Glutamatergic neuron (in vitro differentiated cells): ENCODE measurements around the gene ACTL10. TPM values are rescaled to one million over a fixed set of nuclear protein-coding genes. Genes with fewer than 3 reads are reported as not detected.
A peak's percentile ranks its signal among the peaks of the same experiment; 100 is the strongest.
"Not testable (repeated sequence)": the region's sequence is repeated elsewhere in the genome, so short reads cannot be mapped to it uniquely, and the experiment has no call there.

ENCODE experiments used
- DNase-seq: peaks from one replicate; pipeline ENCODE4 v3.0.0; 2022
- H3K27ac Mint-ChIP-seq: one replicate; pipeline ENCODE4 v1.8.0; 2020; ENCODE audit warnings: mild to moderate bottlenecking, mixed read lengths, inconsistent platforms; ENCODE audit not compliant: unreplicated experiment
- H3K27me3 Mint-ChIP-seq: one replicate; pipeline ENCODE4 v1.8.0; 2020; ENCODE audit warnings: mild to moderate bottlenecking, moderate library complexity, mixed read lengths, inconsistent platforms; ENCODE audit not compliant: unreplicated experiment
- H3K36me3 Mint-ChIP-seq: one replicate; pipeline ENCODE4 v1.8.0; 2020; ENCODE audit warnings: mild to moderate bottlenecking, mixed read lengths, inconsistent platforms; ENCODE audit not compliant: unreplicated experiment
- H3K4me1 Mint-ChIP-seq: one replicate; pipeline ENCODE4 v1.8.0; 2020; ENCODE audit warnings: mild to moderate bottlenecking, low read depth, mixed read lengths, inconsistent platforms; ENCODE audit not compliant: unreplicated experiment
- H3K4me3 Mint-ChIP-seq: one replicate; pipeline ENCODE4 v1.8.0; 2020; ENCODE audit warnings: mild to moderate bottlenecking, mixed read lengths, inconsistent platforms; ENCODE audit not compliant: unreplicated experiment
- H3K9me3 Mint-ChIP-seq: one replicate; pipeline ENCODE4 v1.8.0; 2020; ENCODE audit warnings: mild to moderate bottlenecking, moderate library complexity, mixed read lengths, inconsistent platforms; ENCODE audit not compliant: unreplicated experiment
- total RNA-seq: library from RNA; stranded (reverse); fragmentation: NEBNext Ultra II Directional; extraction: Animal tissue kit (Norgen Biotek cat#: 25700); gene quantifications from one replicate; pipeline ENCODE4 v1.2.1, GENCODE V29; 2021; ENCODE audit not compliant: unreplicated experiment
- TF ChIP-seq, protein P1 (sequence below): fragments of 200-600 bp; sonication (generic); IDR thresholded peaks from one replicate; pipeline ENCODE4 v1.5.0; 2021; ENCODE audit not compliant: partially characterized antibody, unreplicated experiment

The ACTL10 gene
- total RNA-seq, 1 donor from 2014 or later: 1.0 TPM

DNA sequence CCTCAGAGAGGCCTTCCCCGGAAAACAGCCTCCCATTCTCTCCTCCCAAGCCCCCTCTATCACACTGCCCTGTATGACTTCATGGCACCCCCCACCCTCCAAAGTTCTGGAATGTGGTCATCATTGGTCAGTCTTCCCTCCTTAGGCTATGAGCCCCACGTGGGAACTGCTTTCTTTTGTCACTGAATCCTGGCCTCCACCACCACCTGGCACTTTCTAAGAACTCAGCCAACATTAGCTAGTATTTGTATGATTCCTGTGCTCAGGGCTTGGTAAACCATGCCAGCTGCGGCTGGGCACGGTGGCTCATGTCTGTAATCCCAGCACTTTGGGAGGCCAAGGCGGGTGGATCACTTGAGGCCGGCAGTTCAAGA, 27.9 kb downstream of the ACTL10 start:
- TF ChIP-seq, protein P1, sequence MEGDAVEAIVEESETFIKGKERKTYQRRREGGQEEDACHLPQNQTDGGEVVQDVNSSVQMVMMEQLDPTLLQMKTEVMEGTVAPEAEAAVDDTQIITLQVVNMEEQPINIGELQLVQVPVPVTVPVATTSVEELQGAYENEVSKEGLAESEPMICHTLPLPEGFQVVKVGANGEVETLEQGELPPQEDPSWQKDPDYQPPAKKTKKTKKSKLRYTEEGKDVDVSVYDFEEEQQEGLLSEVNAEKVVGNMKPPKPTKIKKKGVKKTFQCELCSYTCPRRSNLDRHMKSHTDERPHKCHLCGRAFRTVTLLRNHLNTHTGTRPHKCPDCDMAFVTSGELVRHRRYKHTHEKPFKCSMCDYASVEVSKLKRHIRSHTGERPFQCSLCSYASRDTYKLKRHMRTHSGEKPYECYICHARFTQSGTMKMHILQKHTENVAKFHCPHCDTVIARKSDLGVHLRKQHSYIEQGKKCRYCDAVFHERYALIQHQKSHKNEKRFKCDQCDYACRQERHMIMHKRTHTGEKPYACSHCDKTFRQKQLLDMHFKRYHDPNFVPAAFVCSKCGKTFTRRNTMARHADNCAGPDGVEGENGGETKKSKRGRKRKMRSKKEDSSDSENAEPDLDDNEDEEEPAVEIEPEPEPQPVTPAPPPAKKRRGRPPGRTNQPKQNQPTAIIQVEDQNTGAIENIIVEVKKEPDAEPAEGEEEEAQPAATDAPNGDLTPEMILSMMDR: no peak
- DNase-seq: no peak
- Mint-ChIP-seq H3K4me3 (no peak overlapping the region), H3K27ac (no peak overlapping the region), H3K4me1 (peaks cover 16% of the 10 kb centered on the region), H3K27me3 (peaks cover 3% of the 10 kb centered on the region), H3K36me3 (peaks cover 6% of the 10 kb centered on the region), H3K9me3 (peaks cover 8% of the 10 kb centered on the region)

DNA sequence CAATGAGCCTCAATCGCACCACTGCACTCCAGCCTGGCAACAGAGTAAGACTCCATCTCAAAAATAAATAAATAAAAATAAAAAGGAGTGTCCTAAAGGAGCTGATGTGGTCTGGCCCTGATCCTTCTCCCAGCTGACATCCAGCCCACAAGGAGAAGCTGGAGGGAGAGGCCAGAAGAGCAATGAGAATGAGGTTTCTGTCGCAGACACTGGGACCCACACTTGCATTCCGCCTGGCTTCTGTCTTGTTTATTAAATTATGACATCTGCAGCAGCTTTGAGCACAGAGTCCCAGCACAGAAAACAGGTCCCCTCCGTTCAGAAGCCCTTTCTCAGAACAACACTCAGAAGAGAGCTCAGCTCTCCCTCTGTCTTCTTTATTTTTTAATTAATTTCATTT, 29.7 kb downstream of the ACTL10 start:
- Mint-ChIP-seq H3K27ac (no peak overlapping the region), H3K27me3 (peaks cover 6% of the 10 kb centered on the region), H3K9me3 (peaks cover 8% of the 10 kb centered on the region), H3K4me1 (peaks cover 12% of the 10 kb centered on the region), H3K36me3 (peaks cover 6% of the 10 kb centered on the region), H3K4me3 (no peak overlapping the region)
- DNase-seq: no peak
- TF ChIP-seq, protein P1: no peak

DNA sequence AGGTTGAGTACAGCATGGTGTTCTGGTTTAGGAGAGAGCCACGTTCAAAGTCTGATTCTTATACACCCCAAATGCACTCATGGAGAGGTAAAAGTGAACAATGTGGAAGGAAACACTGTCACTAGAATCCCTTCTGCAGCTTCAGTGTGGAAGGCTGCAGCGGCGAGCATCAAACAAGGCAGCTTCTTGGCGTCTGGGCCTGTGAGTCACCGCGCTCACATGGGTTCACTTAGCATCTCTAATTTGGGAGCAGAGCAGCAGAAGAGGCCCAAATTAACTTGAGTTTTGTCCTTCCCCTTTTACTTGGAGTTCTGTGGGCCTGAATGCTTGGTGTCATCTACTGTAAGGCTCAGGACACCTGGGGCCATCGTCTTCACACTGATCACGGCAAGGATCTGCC, 30.4 kb downstream of the ACTL10 start:
- Mint-ChIP-seq H3K4me3 (peak overlapping the region; percentile 32), H3K36me3 (peaks cover 6% of the 10 kb centered on the region), H3K27ac (peak overlapping the region; percentile 30), H3K9me3 (peaks cover 12% of the 10 kb centered on the region), H3K27me3 (peaks cover 10% of the 10 kb centered on the region), H3K4me1 (peaks cover 16% of the 10 kb centered on the region)
- DNase-seq: no peak
- TF ChIP-seq, protein P1: no peak

DNA sequence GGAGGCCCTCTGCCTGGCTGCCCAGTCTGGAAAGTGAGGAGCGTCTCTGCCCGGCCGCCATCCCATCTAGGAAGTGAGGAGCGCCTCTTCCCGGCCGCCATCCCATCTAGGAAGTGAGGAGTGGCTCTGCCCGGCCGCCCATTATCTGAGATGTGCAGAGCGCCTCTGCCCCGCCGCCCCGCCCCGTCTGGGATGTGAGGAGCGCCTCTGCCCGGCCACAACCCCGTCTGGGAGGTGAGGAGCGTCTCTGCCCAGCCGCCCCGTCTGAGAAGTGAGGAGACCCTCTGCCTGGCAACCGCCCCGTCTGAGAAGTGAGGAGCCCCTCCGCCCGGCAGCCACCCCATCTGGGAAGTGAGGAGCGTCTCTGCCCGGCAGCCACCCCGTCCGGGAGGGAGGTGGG, 32.2 kb downstream of the ACTL10 start:
- H3K27me3 Mint-ChIP-seq: peaks cover 15% of the 10 kb centered on the region
- H3K36me3 Mint-ChIP-seq, DNase-seq, H3K4me3 Mint-ChIP-seq, H3K27ac Mint-ChIP-seq: not testable (repeated sequence)
- peaks cover 19% of the 10 kb centered on the region for H3K4me1 Mint-ChIP-seq
- peaks cover 17% of the 10 kb centered on the region for H3K9me3 Mint-ChIP-seq

DNA sequence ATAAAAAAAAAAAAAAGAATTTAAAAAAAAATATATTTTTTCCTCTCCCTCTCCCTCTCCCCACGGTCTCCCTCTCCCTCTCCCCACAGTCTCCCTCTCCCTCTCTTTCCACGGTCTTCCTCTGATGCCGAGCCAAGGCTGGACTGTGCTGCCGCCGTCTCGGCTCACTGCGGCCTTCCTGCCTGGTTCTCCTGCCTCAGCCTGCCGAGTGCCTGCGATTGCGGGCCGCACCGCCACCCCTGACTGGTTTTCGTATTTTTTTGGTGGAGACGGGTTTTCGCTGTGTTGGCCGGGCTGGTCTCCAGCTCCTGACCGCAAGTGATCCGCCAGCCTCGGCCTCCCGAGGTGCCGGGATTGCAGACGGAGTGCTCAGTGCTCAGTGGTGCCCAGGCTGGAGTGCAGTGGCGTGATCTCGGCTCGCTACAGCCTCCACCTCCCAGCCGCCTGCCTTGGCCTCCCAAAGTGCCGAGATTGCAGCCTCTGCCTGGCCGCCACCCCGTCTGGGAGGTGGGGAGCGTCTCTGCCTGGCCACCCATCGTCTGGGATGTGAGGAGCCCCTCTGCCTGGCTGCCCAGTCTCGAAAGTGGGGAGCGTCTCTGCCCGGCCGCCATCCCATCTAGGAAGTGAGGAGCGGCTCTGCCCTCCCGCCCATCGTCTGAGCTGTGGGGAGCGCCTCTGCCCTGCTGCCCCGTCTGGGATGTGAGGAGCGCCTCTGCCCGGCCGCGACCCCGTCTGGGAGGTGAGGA, 34.1 kb downstream of the ACTL10 start:
- H3K4me3 Mint-ChIP-seq, H3K27ac Mint-ChIP-seq, DNase-seq, H3K36me3 Mint-ChIP-seq: not testable (repeated sequence)
- H3K4me1 Mint-ChIP-seq: peaks cover 16% of the 10 kb centered on the region
- peaks cover 12% of the 10 kb centered on the region for H3K27me3 Mint-ChIP-seq
- H3K9me3 Mint-ChIP-seq: peaks cover 15% of the 10 kb centered on the region

DNA sequence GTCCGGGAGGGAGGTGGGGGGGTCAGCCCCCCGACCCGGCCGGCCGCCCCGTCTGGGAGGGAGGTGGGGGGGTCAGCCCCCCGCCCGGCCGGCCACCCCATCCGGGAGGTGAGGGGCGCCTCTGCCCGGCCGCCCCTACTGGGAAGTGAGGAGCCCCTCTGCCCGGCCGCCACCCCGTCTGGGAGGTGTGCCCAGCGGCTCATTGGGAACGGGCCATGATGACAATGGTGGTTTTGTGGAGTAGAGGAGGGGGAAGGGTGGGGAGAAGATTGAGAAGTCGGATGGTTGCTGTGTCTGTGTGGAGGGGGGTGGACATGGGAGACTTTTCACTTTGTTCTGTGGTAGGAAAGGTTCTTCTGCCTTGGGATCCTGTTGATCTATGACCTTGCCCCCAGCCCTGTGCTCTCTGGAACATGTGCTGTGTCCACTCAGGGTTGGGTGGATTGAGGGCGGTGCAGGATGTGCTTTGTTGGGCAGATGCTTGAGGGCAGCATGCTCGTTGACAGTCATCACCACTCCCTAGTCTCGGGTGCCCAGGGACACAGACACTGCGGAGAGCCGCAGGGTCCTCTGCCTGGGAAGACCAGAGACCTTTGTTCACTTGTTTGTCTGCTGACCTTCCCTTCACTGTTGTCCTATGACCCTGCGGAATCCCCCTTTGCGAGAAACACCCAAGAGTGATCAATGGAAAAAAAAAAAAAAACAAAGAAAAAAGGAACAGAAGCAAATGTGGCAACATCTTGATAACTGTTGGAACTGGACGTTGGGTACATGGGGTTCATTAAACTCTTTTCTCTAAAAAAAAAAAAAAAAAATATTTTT, 35.1 kb downstream of the ACTL10 start:
- H3K27ac Mint-ChIP-seq: peak overlapping the region; percentile 92
- TF ChIP-seq, protein P1: no peak
- H3K36me3 Mint-ChIP-seq: peaks cover 10% of the 10 kb centered on the region
- no peak for DNase-seq
- peaks cover 16% of the 10 kb centered on the region for H3K4me1 Mint-ChIP-seq
- peaks cover 12% of the 10 kb centered on the region for H3K27me3 Mint-ChIP-seq
- no peak overlapping the region for H3K4me3 Mint-ChIP-seq
- peaks cover 15% of the 10 kb centered on the region for H3K9me3 Mint-ChIP-seq
